Ecto neural progenitor cell (in vitro differentiated cells): ENCODE data around the gene FAM180A.
"Not testable (repeated sequence)": the region's sequence is repeated elsewhere in the genome, so short reads cannot be mapped to it uniquely, and the experiment has no call there.

Experiments used
- DNase-seq: peaks from one replicate; pipeline ENCODE4 v3.0.0-alpha.2; 2018; ENCODE audit warnings: low spot score

The FAM180A gene

GRCh38 chr7:135748770-135749169, at the start of gene FAM180A:
Gene FAM180A (minus strand): TSS chr7:135748813. CDS start chr7:135748580, 233 bp downstream.
- no peak for DNase-seq

GRCh38 chr7:135798095-135798494, 49.5 kb upstream of the FAM180A start:
- DNase-seq, result no peak

GRCh38 chr7:135795846-135796570, 47.4 kb upstream of the FAM180A start:
- no peak for DNase-seq

GRCh38 chr7:135793841-135794240, 45.2 kb upstream of the FAM180A start:
- DNase-seq, result no peak

- DNase-seq, result no peak
Observed at GRCh38 chr7:135792866-135793265, 44.3 kb upstream of the FAM180A start.

- DNase-seq, result no peak
Observed at GRCh38 chr7:135792363-135792668, 43.7 kb upstream of the FAM180A start.

GRCh38 chr7:135791543-135792362, 43.1 kb upstream of the FAM180A start:
- no peak for DNase-seq

GRCh38 chr7:135790371-135790977, 41.9 kb upstream of the FAM180A start:
- no peak for DNase-seq

- no peak for DNase-seq
Observed at GRCh38 chr7:135789956-135790355, 41.3 kb upstream of the FAM180A start.

GRCh38 chr7:135789431-135789830, 40.8 kb upstream of the FAM180A start:
- no peak for DNase-seq

GRCh38 chr7:135786911-135787310, 38.3 kb upstream of the FAM180A start:
- no peak for DNase-seq

GRCh38 chr7:135785065-135785464, 36.5 kb upstream of the FAM180A start:
- no peak for DNase-seq

- DNase-seq, result no peak
Observed at GRCh38 chr7:135784013-135784412, 35.4 kb upstream of the FAM180A start.

GRCh38 chr7:135782801-135783200, 34.2 kb upstream of the FAM180A start:
- DNase-seq, result no peak

GRCh38 chr7:135782377-135782776, 33.8 kb upstream of the FAM180A start:
- no peak for DNase-seq

GRCh38 chr7:135777626-135778398, 29.2 kb upstream of the FAM180A start:
- no peak for DNase-seq

- not testable (repeated sequence) for DNase-seq
Observed at GRCh38 chr7:135775915-135776314, 27.3 kb upstream of the FAM180A start.

- no peak for DNase-seq
Observed at GRCh38 chr7:135775230-135775629, 26.6 kb upstream of the FAM180A start.

GRCh38 chr7:135774284-135774683, 25.7 kb upstream of the FAM180A start:
- no peak for DNase-seq

- no peak for DNase-seq
Observed at GRCh38 chr7:135773464-135773863, 24.9 kb upstream of the FAM180A start.

GRCh38 chr7:135772639-135773222, 24.1 kb upstream of the FAM180A start:
- DNase-seq, result no peak
